Adrenal gland (tissue), 12 donors: ENCODE results near the gene ATF6B. TPM values are rescaled to one million over a fixed set of nuclear protein-coding genes. Genes with fewer than 3 reads are reported as not detected.
"Not testable (repeated sequence)": the region's sequence is repeated elsewhere in the genome, so short reads cannot be mapped to it uniquely, and the experiment has no call there.

Experiments used
- DNase-seq, 7 donors: peaks; one replicate each; pipeline ENCODE4 v3.0.0-alpha.2; 2019 to 2020
- H3K27ac ChIP-seq, 5 donors: fragments of 200-600 bp; sonication (generic) in 4 of 5; 1 replicate in 3 of 5; 2 replicates in 2 of 5; pipeline versions ENCODE4 v1.5.1 to v1.8.0; 2016 to 2020; ENCODE audit warnings: mild to moderate bottlenecking in 1 of 5
- H3K27me3 ChIP-seq: fragments of 200-600 bp; 2 replicates; pipeline ENCODE4 v1.8.0; 2021
- H3K36me3 ChIP-seq, 2 donors: fragments of 200-600 bp; replicated peaks in 1 of 2; 1 replicate in 1 of 2; 2 replicates in 1 of 2; pipeline versions ENCODE4 v1.5.1 to v1.8.0; 2018 to 2022
- H3K4me1 ChIP-seq, 2 donors: fragments of 200-600 bp; replicated peaks in 1 of 2; 1 replicate in 1 of 2; 2 replicates in 1 of 2; pipeline versions ENCODE4 v1.5.1 to v1.8.0; 2018 to 2021
- H3K4me3 ChIP-seq, 4 donors: fragments of 200-600 bp; sonication (generic) in 3 of 4; one replicate each; pipeline ENCODE4 v1.5.1; 2016 to 2018
- H3K9me3 ChIP-seq, 3 donors: fragments of 200-600 bp; sonication (generic) in 1 of 3; replicated peaks in 1 of 3; 1 replicate in 2 of 3; 2 replicates in 1 of 3; pipeline versions ENCODE4 v1.5.1 to v1.8.0; 2016 to 2021
- CTCF ChIP-seq, 6 experiments: fragments of 450-650 bp in 4 of 6; fragments of 200-600 bp in 2 of 6; sonication (generic) in 1 of 6; IDR thresholded peaks; 1 replicate in 5 of 6; 2 replicates in 1 of 6; pipeline versions ENCODE4 v1.5.1 to v1.8.0; 2016 to 2021; ENCODE audit warnings: antibody characterized with exemption in 6 of 6, mild to moderate bottlenecking in 2 of 6, moderate library complexity in 1 of 6
- POLR2A ChIP-seq, 2 donors: fragments of 450-650 bp; IDR thresholded peaks; one replicate each; pipeline ENCODE4 v1.6.1; 2017; ENCODE audit warnings: antibody characterized with exemption in 2 of 2, mild to moderate bottlenecking in 2 of 2, moderate library complexity in 1 of 2
- WGBS, 4 donors: extraction: QIAGEN DNeasy Blood & Tissue Kit in 2 of 4; methylation state at CpG; one replicate each; pipeline versions ENCODE4 v1.1.5 to v1.1.7; 2013 to 2017; 5-methylcytosine and 5-hydroxymethylcytosine counted together
- intact Hi-C, 2 donors: fragments of 100-400 bp; cut with DNase I; formaldehyde crosslinking; loops; one replicate each; pipeline versions ENCODE4 v1.14.1 to v1.15.0; 2022 to 2023
- polyA plus RNA-seq, 3 donors: library from polyadenylated mRNA; stranded (reverse); fragments of 200-250 nt in 2 of 3; fragments of 350-450 nt in 1 of 3; fragmentation: Illumina TruSeq in 1 of 3; extraction: RNeasy Lipid Tissue Mini Kit (QIAGEN cat#74804) in 1 of 3; gene quantifications; one replicate each; pipeline ENCODE4 v1.2.3, GENCODE V29; 2013 to 2014
- total RNA-seq, 9 donors: library from RNA; depleted of rRNA in 4 of 9; stranded (reverse); fragments of >200 nt in 4 of 9; fragments of 120-200 nt in 1 of 9; fragmentation: NEBNext Ultra II Directional in 1 of 9; extraction: Animal tissue kit (Norgen Biotek cat#: 25700) in 1 of 9; gene quantifications; one replicate each; pipeline versions ENCODE4 v1.1.0 to v1.2.4, GENCODE V29; 2013 to 2023
- donor health status: healthy with polysubstance abuse.
- donor health status: Bipolar disorder and iron deficiency.
- donor health status: DM: yes; HTN: yes; CAD: no.
- donor health status: DM: no; HTN: no; CAD: no.
- donor health status: DM: no; HTN: no; CAD: no.
- donor health status: DM: yes; HTN: yes; CAD: no.

The ATF6B gene
- total and polyA plus RNA-seq, 12 donors: 17.7 to 136 (median 44.2) TPM

GRCh38 chr6:32102255-32102654 is 25.8 kb downstream of the ATF6B start:
- intact Hi-C loops: no loop called here
- DNase-seq: no peak
- no peaks in the 10 kb centered on the region for H3K36me3 ChIP-seq
- no peak overlapping the region for H3K4me3 ChIP-seq
- TF ChIP-seq POLR2A (IDR thresholded peaks at IDR 0.05): no peak
- TF ChIP-seq CTCF (IDR thresholded peaks at IDR 0.05): no peak
- no peaks in the 10 kb centered on the region for H3K9me3 ChIP-seq
- no peak overlapping the region for H3K27ac ChIP-seq
- 93 to 99% (median 96%) methylated on average over 3 of the region's 3 CpGs for WGBS, 4 donors
- no peaks in the 10 kb centered on the region for H3K4me1 ChIP-seq
- H3K27me3 ChIP-seq: no peaks in the 10 kb centered on the region

- H3K4me3 ChIP-seq, intact Hi-C loops, H3K27ac ChIP-seq, DNase-seq, H3K9me3 ChIP-seq, H3K4me1 ChIP-seq, H3K36me3 ChIP-seq: not testable (repeated sequence)
- 67 to 90% (median 85%) methylated on average over 8 of the region's 8 CpGs for WGBS, 4 donors
- H3K27me3 ChIP-seq: peaks cover 10% of the 10 kb centered on the region
Observed at GRCh38 chr6:32100251-32100650, 27.8 kb downstream of the ATF6B start.

- no peak for DNase-seq
- Histone ChIP-seq H3K9me3 (no peaks in the 10 kb centered on the region), H3K4me1 (peaks cover 0 to 5% of the 10 kb centered on the region in 2 donors), H3K27ac (no peak overlapping the region), H3K4me3 (no peak overlapping the region), H3K27me3 (peaks cover 10% of the 10 kb centered on the region), H3K36me3 (no peaks in the 10 kb centered on the region)
- intact Hi-C loops: no loop called here
- TF ChIP-seq CTCF (IDR thresholded peaks at IDR 0.05) (no peak), POLR2A (IDR thresholded peaks at IDR 0.05) (no peak)
- 88 to 100% (median 92%) methylated on average over 1 to 3 of the region's 3 CpGs for WGBS, 4 donors
Observed at GRCh38 chr6:32097364-32097763, 30.7 kb downstream of the ATF6B start.

GRCh38 chr6:32096394-32097258 is 31.4 kb downstream of the ATF6B start:
- H3K27ac ChIP-seq: no peak overlapping the region
- intact Hi-C loops: no loop called here
- peaks cover 10% of the 10 kb centered on the region for H3K27me3 ChIP-seq
- no peak overlapping the region for H3K4me3 ChIP-seq
- H3K36me3 ChIP-seq: no peaks in the 10 kb centered on the region
- H3K4me1 ChIP-seq: peaks cover 0 to 12% of the 10 kb centered on the region in 2 donors
- no peaks in the 10 kb centered on the region for H3K9me3 ChIP-seq
- 26 to 46% (median 37%) methylated on average over 45 to 90 of the region's 90 CpGs for WGBS, 4 donors
- DNase-seq: no peak
- TF ChIP-seq CTCF (IDR thresholded peaks at IDR 0.05) (peak in 3 of 6 experiments; percentile 2 to 16 (median 6)), POLR2A (IDR thresholded peaks at IDR 0.05) (no peak)

- TF ChIP-seq CTCF (IDR thresholded peaks at IDR 0.05): no peak
- no peak for TF ChIP-seq POLR2A (IDR thresholded peaks at IDR 0.05)
- H3K36me3 ChIP-seq: no peaks in the 10 kb centered on the region
- no peak for DNase-seq
- no peak overlapping the region for H3K27ac ChIP-seq
- intact Hi-C loops: no loop called here
- peaks cover 0 to 12% of the 10 kb centered on the region in 2 donors for H3K4me1 ChIP-seq
- WGBS, 4 donors: 36 to 90% (median 65%) methylated on average over 6 to 36 of the region's 36 CpGs
- H3K27me3 ChIP-seq: peaks cover 10% of the 10 kb centered on the region
- H3K4me3 ChIP-seq: no peak overlapping the region
- H3K9me3 ChIP-seq: no peaks in the 10 kb centered on the region
Observed at GRCh38 chr6:32096087-32096393, 32.0 kb downstream of the ATF6B start.
